Measurements from ENCODE around the gene PFDN1. TPM values are rescaled to one million over a fixed set of nuclear protein-coding genes. Genes with fewer than 3 reads are reported as not detected.

Gene PFDN1
- total RNA-seq, 1 experiment from 2014 or later, result 91.9 TPM

- Histone ChIP-seq H3K36me3 (ENCODE audit: low read depth, low read length) (peaks cover 56% of the 10 kb centered on the region), H3K4me3 (ENCODE audit: low read length) (no peak overlapping the region), H3K4me1 (ENCODE audit: insufficient read depth, low read length) (peaks cover 71% of the 10 kb centered on the region), H3K27me3 (ENCODE audit: low read length) (no peaks in the 10 kb centered on the region), H3K9me3 (ENCODE audit: low read length) (no peaks in the 10 kb centered on the region), H4K20me1 (ENCODE audit: low read length) (peaks cover 58% of the 10 kb centered on the region), H3K79me2 (ENCODE audit: low read length) (peaks cover 76% of the 10 kb centered on the region), H3K9me2 (replicated peaks; ENCODE audit: low read length) (no peaks in the 10 kb centered on the region), H3K27ac (ENCODE audit: low read length) (no peak overlapping the region), H3F3A (ENCODE audit: low read length, unreplicated experiment) (peaks cover 6% of the 10 kb centered on the region), H3K4me2 (ENCODE audit: low read length) (peak overlapping the region; percentile 9; the same call in 1 of the 2 replicates), H3K9ac (ENCODE audit: low read length) (no peak overlapping the region), H2AFZ (ENCODE audit: low read length) (no peak overlapping the region)
- BruUV-seq (replicated peaks), result no TSS peak
- intact Hi-C loops (cut with micrococcal nuclease), result no loop called here
- POLR2A ChIA-PET (ENCODE audit: unreplicated experiment), result interaction anchor here (0.5 kb wide), 1 partner anchor 378 kb away, joined by 10 read pairs; no protein-coding TSS in a partner anchor
- TF ChIP-seq CTCF (conservative IDR thresholded peaks at IDR 0.05; ENCODE audit: low read depth, low read length), result no peak
- TF ChIP-seq EZH2 (IDR thresholded peaks at IDR 0.05; ENCODE audit: low read length, unreplicated experiment), result no peak
- no peak for TF ChIP-seq EZH2phosphoT487 (IDR thresholded peaks at IDR 0.05; ENCODE audit: borderline replicate concordance, low read length)
- CTCF ChIA-PET, result no interaction called here
- no peak for ATAC-seq
- no peak for DNase-seq
Measured at GRCh38 chr5:140342287-140342686, 39.4 kb upstream of the PFDN1 start.

- ChIA-PET POLR2A (ENCODE audit: unreplicated experiment) (interaction anchor here (0.6 kb wide), 1 partner anchor 91 kb away, joined by 4 read pairs; no protein-coding TSS in a partner anchor), CTCF (no interaction called here)
- no peak for ATAC-seq
- peaks cover 65% of the 10 kb centered on the region for H3K4me1 ChIP-seq (ENCODE audit: insufficient read depth, low read length)
- no peak overlapping the region for H3K9ac ChIP-seq (ENCODE audit: low read length)
- H4K20me1 ChIP-seq (ENCODE audit: low read length), result peaks cover 59% of the 10 kb centered on the region
- H3K79me2 ChIP-seq (ENCODE audit: low read length), result peaks cover 81% of the 10 kb centered on the region
- H3K36me3 ChIP-seq (ENCODE audit: low read depth, low read length), result peaks cover 61% of the 10 kb centered on the region
- H2AFZ ChIP-seq (ENCODE audit: low read length), result no peak overlapping the region
- H3K4me2 ChIP-seq (ENCODE audit: low read length), result 0 out of 2 replicates have a peak overlapping the region, but pooled peaks have one; percentile 9
- no peak overlapping the region for H3K27ac ChIP-seq (ENCODE audit: low read length)
- no peak for DNase-seq
- no peak for TF ChIP-seq EZH2phosphoT487 (IDR thresholded peaks at IDR 0.05; ENCODE audit: borderline replicate concordance, low read length)
- H3K4me3 ChIP-seq (ENCODE audit: low read length), result no peak overlapping the region
- intact Hi-C loops (cut with micrococcal nuclease), result no loop called here
- no peaks in the 10 kb centered on the region for H3K9me2 ChIP-seq (replicated peaks; ENCODE audit: low read length)
- no TSS peak for BruUV-seq (replicated peaks)
- no peaks in the 10 kb centered on the region for H3K9me3 ChIP-seq (ENCODE audit: low read length)
- no peaks in the 10 kb centered on the region for H3K27me3 ChIP-seq (ENCODE audit: low read length)
- H3F3A ChIP-seq (ENCODE audit: low read length, unreplicated experiment), result peaks cover 6% of the 10 kb centered on the region
Measured at GRCh38 chr5:140341591-140341990, 38.7 kb upstream of the PFDN1 start.

GRCh38 chr5:140340605-140341121 is 37.8 kb upstream of the PFDN1 start:
- Histone ChIP-seq H3K4me2 (ENCODE audit: low read length) (no peak overlapping the region), H3K27me3 (ENCODE audit: low read length) (no peaks in the 10 kb centered on the region), H3K4me1 (ENCODE audit: insufficient read depth, low read length) (peaks cover 65% of the 10 kb centered on the region), H3K9me3 (ENCODE audit: low read length) (no peaks in the 10 kb centered on the region), H3K27ac (ENCODE audit: low read length) (no peak overlapping the region), H2AFZ (ENCODE audit: low read length) (no peak overlapping the region), H3K9me2 (replicated peaks; ENCODE audit: low read length) (no peaks in the 10 kb centered on the region), H3F3A (ENCODE audit: low read length, unreplicated experiment) (peaks cover 6% of the 10 kb centered on the region), H3K4me3 (ENCODE audit: low read length) (no peak overlapping the region), H3K79me2 (ENCODE audit: low read length) (peaks cover 78% of the 10 kb centered on the region), H3K9ac (ENCODE audit: low read length) (no peak overlapping the region), H4K20me1 (ENCODE audit: low read length) (peaks cover 64% of the 10 kb centered on the region), H3K36me3 (ENCODE audit: low read depth, low read length) (peaks cover 68% of the 10 kb centered on the region)
- intact Hi-C loops (cut with micrococcal nuclease), result no loop called here
- TF ChIP-seq EZH2 (IDR thresholded peaks at IDR 0.05; ENCODE audit: low read length, unreplicated experiment) (no peak), CTCF (conservative IDR thresholded peaks at IDR 0.05; ENCODE audit: low read depth, low read length) (no peak), EZH2phosphoT487 (IDR thresholded peaks at IDR 0.05; ENCODE audit: borderline replicate concordance, low read length) (no peak)
- ChIA-PET CTCF (no interaction called here), POLR2A (ENCODE audit: unreplicated experiment) (interaction anchor here (0.7 kb wide), 1 partner anchor 48 kb away, joined by 21 read pairs; no protein-coding TSS in a partner anchor)
- DNase-seq (peak; percentile 29), ATAC-seq (no peak)
- no TSS peak for BruUV-seq (replicated peaks)
